HT-29 (cell line): Measurements from ENCODE around the gene GP1BB. TPM values are rescaled to one million over a fixed set of nuclear protein-coding genes. Genes with fewer than 3 reads are reported as not detected.
"Not testable (repeated sequence)": the region's sequence is repeated elsewhere in the genome, so short reads cannot be mapped to it uniquely, and the experiment has no call there.

Experiments used
- DNase-seq: peaks from one replicate; pipeline ENCODE4 v3.0.0-alpha.2; 2015; ENCODE audit warnings: low spot score
- total RNA-seq: library from RNA; depleted of rRNA; stranded (reverse); fragments of >200 nt; shearing (Covaris generic); gene quantifications from 2 replicates; pipeline ENCODE4 v1.2.3, GENCODE V29; 2014

The GP1BB gene
- total RNA-seq, 1 experiment from 2014 or later: not detected

DNA sequence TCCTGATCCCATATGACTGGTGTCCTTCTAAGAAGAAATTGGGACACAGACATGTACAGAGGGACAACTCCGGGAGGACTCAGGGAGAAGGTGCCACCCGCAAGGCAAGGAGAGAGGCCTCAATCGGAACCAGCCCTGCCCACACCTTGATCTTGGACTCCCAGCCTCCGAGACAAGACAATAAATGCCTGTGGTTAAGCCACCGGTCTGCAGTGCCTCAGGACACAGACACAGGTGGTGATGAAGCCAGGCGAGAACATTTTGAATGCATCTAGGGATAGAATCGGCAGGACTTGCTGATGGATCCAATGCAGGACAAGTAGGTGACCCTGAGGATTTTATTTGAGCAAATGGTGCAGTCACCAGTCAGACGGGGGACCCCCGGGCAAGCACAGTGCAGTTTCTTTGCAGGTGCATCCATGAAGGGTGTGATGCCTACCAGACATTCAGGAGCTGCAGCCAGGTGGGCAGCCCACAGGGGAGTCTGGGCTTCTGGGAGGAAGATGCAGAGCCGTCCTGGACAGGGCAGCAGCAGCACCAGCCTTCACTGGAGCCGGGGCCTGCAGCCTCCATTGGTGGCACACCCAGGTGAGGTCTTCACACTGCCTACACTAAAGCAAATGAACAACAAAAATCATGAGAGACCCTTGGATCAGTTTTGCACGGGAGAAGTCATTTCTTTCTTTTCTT is 29.2 kb upstream of the GP1BB start:
- no peak for DNase-seq

GRCh38 chr22:19694696-19695095 is 28.6 kb upstream of the GP1BB start:
- no peak for DNase-seq

DNA sequence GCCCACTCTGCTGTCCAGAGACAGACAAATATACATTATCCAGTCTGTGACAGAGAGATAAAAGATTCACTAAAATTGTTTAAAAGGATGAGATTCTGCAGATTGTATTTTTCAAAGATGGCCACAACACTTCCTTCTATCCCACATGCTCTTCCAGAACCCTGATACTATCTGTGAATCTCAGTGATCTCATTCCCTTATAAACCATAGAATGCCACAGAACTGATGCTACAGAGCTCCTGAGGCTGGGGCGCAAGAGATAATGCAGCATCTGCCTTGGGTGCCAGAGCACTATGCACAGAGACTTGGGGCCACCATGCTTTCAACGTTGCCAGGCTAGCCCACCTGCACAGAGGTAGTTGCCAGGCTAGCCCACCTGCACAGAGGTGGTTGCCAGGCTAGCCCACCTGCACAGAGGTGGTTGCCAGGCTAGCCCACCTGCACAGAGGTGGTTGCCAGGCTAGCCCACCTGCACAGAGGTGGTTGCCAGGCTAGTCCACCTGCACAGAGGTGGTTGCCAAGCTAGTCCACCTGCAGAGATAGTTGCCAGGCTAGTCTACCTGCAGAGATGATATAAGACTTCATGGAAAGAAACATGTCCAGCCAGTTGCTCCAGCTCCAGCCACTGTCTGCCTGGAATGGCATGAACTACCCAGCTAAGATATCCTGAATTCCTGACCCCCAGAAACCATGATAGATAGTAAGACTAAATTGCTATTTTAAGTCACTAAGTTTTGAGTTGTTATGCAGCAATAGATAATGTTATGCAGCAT is 26.6 kb upstream of the GP1BB start:
- DNase-seq: no peak

DNA sequence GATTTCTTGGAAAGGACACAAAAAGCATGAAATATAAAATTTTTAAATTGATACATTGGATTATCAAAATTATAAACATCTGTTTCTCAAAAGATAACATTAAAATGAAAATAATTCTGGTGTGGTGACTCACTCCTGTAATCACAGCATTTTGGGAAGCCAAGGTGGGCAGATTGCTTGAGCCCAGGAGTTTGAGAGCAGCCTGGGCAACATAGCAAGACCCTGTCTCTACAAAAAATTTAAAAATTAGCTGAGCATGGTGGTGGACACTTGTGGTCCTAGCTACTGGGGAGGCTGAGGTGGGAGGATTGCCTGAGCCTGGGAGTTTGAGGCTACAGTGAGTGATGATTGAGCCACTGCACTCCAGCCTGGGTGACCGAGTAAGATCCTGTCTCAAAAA is 25.5 kb upstream of the GP1BB start:
- DNase-seq: not testable (repeated sequence)

DNA sequence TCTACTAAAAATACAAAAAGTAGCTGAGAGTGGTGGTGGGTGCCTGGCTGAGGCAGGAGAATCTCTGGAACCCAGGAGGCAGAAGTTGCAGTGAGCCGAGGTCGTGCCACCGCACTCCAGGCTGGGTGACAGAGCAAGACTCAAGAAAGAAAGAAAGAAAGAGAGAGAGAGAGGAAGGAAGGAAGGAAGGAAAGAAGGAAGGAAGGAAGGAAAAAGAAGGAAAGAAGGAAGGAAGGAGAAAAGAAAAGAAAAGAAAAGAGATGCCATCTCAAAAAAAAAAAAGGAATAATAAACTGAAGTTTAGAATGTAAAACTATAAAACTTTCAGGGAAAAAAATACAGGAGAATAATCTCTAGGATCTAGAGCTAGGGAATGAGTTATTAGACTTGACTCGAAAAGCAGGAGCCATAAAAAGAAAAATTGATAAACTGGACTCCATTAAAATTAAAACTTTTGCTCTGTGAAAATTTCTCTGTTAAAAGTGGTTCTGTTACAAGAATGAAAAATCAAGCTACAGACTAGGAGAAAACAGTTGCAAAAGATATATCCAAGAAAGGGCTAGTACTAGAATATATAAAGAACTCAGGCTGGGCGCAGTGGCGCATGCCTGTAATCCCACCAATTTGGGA is 22.4 kb upstream of the GP1BB start:
- no peak for DNase-seq

GRCh38 chr22:19701420-19702145 is 21.8 kb upstream of the GP1BB start:
- no peak for DNase-seq

DNA sequence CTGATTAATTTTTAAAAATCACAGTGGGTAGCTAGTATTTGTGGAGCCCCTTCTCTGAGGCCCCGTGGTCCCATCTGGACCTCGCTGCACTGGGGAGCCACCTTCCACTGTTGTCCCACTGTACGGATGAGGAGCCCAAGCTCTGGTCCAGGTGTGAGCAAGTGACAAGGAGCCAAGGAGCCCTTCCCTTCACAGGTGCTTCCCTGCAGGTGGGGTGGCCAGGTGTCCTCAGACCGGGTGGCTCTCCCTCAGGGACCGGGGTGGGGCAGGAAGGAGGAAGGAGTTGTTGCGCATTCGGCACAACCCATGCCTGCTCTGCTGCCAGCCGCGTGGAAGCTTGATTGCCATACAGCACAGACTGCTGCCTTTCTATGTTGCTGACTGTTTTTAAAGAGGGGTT is 19.5 kb upstream of the GP1BB start:
- DNase-seq: peak; percentile 57

DNA sequence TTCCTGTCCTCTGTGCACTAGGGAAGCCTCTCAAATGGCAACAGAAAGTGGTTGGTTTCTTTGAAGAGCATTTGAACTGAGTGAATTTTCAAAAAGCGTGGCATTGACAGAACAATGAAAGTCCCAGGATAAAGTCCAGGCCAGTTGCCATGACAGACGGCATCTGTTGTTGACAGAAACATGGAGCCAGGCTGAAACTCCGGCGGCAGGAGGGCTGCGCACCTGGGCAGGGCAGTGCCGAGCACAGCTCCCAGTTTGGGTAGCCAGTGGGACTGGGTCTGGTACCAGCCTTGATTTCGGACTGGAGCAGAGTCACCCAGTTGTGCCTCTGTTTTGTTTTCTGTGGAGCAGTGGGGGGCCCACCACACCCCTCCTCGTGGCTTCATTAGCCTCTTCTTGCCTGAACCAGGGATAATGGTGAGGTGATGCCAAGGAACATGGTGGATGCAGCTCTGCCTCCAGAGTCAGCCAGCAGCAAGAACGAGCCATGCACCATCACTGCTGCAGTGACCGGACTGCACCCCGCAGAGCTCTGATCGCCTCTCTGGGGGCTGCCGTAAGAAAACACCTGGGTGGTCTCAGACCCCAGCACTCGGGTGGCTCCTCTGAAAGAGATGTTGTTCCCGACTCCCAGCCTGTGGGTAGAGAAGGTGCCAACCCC is 18.9 kb upstream of the GP1BB start:
- DNase-seq: no peak

- no peak for DNase-seq
Observed at GRCh38 chr22:19705181-19705934, 18.0 kb upstream of the GP1BB start.

GRCh38 chr22:19706661-19707151 is 16.6 kb upstream of the GP1BB start:
- DNase-seq: no peak

GRCh38 chr22:19707347-19708290 is 15.7 kb upstream of the GP1BB start:
- DNase-seq: no peak

- DNase-seq: no peak
Observed at GRCh38 chr22:19708321-19709011, 14.9 kb upstream of the GP1BB start.

DNA sequence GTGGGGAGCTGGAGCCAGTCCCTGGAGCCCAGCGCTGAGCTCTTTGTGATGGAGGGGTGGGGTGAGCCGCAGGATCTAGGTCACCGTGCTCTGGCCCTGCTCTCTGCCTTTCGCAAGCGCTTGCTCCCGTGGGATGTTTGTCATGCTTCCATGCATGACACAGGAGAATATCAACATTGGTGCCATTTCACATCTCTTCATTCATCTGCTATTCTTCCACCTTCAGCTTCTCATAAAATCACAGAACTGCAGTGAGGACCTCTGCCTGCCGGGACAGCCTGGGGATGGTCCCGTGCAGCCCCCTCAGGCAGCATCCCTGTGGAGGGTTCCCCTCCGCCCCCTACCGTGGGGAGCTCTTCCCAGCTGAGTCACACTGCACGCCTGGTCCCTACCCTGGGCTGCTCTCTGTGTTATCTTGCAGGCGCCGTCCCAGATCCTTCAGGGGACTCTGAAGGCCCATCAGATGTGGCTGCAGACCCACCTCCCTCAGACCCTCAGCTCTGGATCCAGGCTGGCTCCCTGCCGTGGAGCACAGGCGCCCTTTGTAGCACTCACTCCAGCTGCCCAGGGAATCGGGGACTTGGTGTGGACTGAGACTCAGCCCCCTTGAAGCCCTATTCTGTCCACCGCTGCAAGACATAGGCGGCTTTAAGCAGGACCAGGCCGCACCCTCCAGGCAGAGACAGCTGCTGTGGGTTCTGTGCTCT is 14.1 kb upstream of the GP1BB start:
- DNase-seq: no peak

DNA sequence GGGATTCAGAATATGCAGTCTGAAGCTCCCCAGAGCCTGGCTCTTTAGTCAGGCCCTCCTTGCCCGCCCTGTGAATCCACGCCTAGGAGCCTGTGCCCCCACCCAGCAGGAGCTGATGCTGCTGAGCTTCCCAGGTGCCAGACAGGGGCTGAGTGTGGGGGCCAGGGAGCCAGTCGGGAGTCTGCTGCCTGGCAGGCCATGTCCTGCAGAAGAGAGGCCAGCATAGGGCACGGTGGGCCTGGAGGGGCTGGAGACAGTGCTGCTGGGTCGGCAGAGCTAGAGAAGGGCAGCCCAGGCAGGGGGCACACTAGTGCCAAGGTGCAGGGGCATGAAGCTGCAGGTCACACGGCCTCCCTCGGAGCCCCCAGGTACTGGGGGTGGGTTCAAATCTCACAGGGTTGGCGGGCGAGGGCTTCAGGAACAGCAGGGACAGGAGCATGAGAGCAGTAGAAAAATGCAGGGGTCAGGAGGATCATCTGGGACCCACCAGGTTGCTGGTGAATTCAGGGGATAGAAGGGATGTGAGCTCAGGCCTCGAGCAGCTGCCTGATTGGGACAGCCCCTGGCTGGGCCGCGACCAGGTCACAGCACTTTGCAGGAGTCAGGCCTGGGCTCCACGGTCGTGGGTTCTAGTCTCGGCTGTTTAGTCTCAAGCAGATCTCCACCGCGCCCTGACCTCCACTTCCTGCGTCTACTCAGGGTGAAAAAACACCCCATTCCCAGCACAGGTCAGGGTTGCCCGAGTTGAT is 13.1 kb upstream of the GP1BB start:
- no peak for DNase-seq

DNA sequence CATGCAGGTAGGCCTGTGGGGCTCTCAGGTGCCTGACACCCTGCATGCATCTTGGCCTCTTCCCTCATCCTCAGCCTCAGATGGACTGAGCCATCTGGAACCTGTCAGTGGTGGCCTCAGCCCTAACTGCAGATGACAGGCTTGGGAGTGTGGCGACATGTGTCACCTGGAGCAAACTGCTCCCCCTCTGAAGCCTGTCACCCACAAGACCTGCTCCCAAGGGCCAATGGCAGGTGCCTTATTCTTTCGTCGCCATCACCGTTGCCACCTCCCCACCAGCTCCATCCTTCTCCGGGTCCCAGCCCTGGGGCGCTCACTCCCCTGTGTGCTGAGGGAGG is 12.6 kb upstream of the GP1BB start:
- DNase-seq: no peak

DNA sequence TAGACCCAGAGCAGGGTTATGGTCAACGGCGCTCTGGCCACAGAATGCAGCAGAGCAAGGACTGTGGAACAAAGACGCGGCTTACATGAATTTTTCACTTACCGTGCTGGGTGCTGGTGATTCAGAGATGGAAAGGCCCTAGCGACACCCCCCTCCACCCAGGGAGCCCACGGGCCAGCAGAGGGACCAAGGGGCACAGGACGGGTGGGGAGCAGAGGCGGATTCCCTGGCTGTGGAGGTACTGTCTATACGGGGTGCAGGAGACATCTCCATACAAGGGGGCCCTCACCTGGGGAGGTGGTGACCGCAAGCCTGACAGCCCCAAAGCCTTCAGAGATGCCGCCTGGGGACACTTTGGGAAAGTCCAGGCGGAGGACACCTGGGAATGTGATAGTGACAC is 10.1 kb upstream of the GP1BB start:
- no peak for DNase-seq

- no peak for DNase-seq
Observed at GRCh38 chr22:19713650-19714311, 9.6 kb upstream of the GP1BB start.
